IMR-90 (cell line): Measurements from ENCODE around the gene CARMIL1. TPM values are rescaled to one million over a fixed set of nuclear protein-coding genes. Genes with fewer than 3 reads are reported as not detected.

Experiments used
- ATAC-seq: fragments of 200-7000 bp; cut with Tn5 transposase; 2 replicates; pipeline ENCODE4 v1.9.1; 2020; ENCODE audit warnings: low read depth, mild to moderate bottlenecking, moderate library complexity
- BruUV-seq: library from RNA; stranded (reverse); fragments of 400-500 nt; replicated peaks from 2 replicates; lab custom pipeline; 2021; lab: Mats Ljungman, UMichigan
- CTCF ChIA-PET: fragments of 300-600 bp; formaldehyde crosslinking; extraction: SDS; loops from one replicate; lab custom pipeline; 2021; ENCODE audit warnings: antibody characterized with exemption; lab: Yijun Ruan, JAX
- POLR2A ChIA-PET: fragments of 300-600 bp; sonication (Branson Sonifier 250); formaldehyde crosslinking; loops from one replicate; lab custom pipeline; 2022; ENCODE audit warnings: antibody characterized with exemption; ENCODE audit not compliant: unreplicated experiment; lab: Charles Lee
- DNase-seq: peaks from one replicate; pipeline ENCODE4 v3.0.0; 2013
- H2AFZ ChIP-seq: replicated peaks from 2 replicates; pipeline ENCODE3; 2013; ENCODE audit warnings: low read length, mild to moderate bottlenecking; ENCODE audit not compliant: poor library complexity
- H2AK5ac ChIP-seq: 2 replicates; pipeline ENCODE4 v1.6.1; 2013; ENCODE audit warnings: low read depth, low read length, inconsistent platforms
- H2AK9ac ChIP-seq: replicated peaks from 2 replicates; pipeline ENCODE3; 2013; ENCODE audit warnings: mild to moderate bottlenecking, low read depth, low read length, moderate library complexity; ENCODE audit not compliant: poor library complexity
- H2BK120ac ChIP-seq: 2 replicates; pipeline ENCODE4 v1.6.1; 2013; ENCODE audit warnings: low read depth, low read length, inconsistent platforms
- H2BK15ac ChIP-seq: 3 replicates; pipeline ENCODE4 v1.6.1; 2013; ENCODE audit warnings: low read depth, low read length, inconsistent platforms
- H2BK20ac ChIP-seq: 2 replicates; pipeline ENCODE4 v1.6.1; 2013; ENCODE audit warnings: low read depth, mild to moderate bottlenecking, inconsistent platforms, low read length, moderate library complexity
- H2BK5ac ChIP-seq: 2 replicates; pipeline ENCODE4 v1.6.1; 2013; ENCODE audit warnings: mild to moderate bottlenecking, low read depth, low read length, inconsistent platforms; ENCODE audit not compliant: poor library complexity, severe bottlenecking
- H3K14ac ChIP-seq: replicated peaks from 2 replicates; pipeline ENCODE4 v1.6.1; 2013; ENCODE audit warnings: low read depth, low read length, inconsistent platforms
- H3K18ac ChIP-seq: 2 replicates; pipeline ENCODE4 v1.6.1; 2013; ENCODE audit warnings: low read depth, low read length, control low read depth
- H3K23ac ChIP-seq: 2 replicates; pipeline ENCODE4 v1.6.1; 2013; ENCODE audit warnings: low read depth, low read length, inconsistent platforms
- H3K27ac ChIP-seq: 2 replicates; pipeline ENCODE4 v1.5.1; 2013; ENCODE audit warnings: mild to moderate bottlenecking, control low read depth, low read length; ENCODE audit not compliant: insufficient read depth
- H3K27me3 ChIP-seq: 2 replicates; pipeline ENCODE4 v1.6.1; 2013; ENCODE audit warnings: low read length; ENCODE audit not compliant: control insufficient read depth, insufficient read depth
- H3K36me3 ChIP-seq: 2 replicates; pipeline ENCODE4 v1.6.1; 2013; ENCODE audit warnings: low read length, mixed read lengths; ENCODE audit not compliant: control insufficient read depth, insufficient read depth
- H3K4ac ChIP-seq: 2 replicates; pipeline ENCODE4 v1.6.1; 2013; ENCODE audit warnings: low read depth, low read length, inconsistent platforms
- H3K4me1 ChIP-seq: 2 replicates; pipeline ENCODE4 v1.6.1; 2013; ENCODE audit warnings: low read length, mixed read lengths; ENCODE audit not compliant: control insufficient read depth, insufficient read depth
- H3K4me2 ChIP-seq: 2 replicates; pipeline ENCODE4 v1.6.1; 2013; ENCODE audit warnings: low read depth, mild to moderate bottlenecking, control low read depth, low read length, moderate library complexity
- H3K4me3 ChIP-seq: 2 replicates; pipeline ENCODE4 v1.5.1; 2013; ENCODE audit warnings: low read depth, mild to moderate bottlenecking, control low read depth, low read length, moderate library complexity; ENCODE audit not compliant: insufficient read depth
- H3K56ac ChIP-seq: 2 replicates; pipeline ENCODE4 v1.6.1; 2013; ENCODE audit warnings: low read length, inconsistent platforms; ENCODE audit not compliant: insufficient read depth; ENCODE audit errors: extremely low read depth
- H3K79me1 ChIP-seq, 2 experiments: 2 replicates each; pipeline ENCODE4 v1.6.1; 2013; ENCODE audit warnings: low read length in 2 of 2, inconsistent platforms in 1 of 2, low read depth in 1 of 2
- H3K9ac ChIP-seq: 2 replicates; pipeline ENCODE4 v1.6.1; 2013; ENCODE audit warnings: low read depth, low read length, control low read depth
- H3K9me1 ChIP-seq: 2 replicates; pipeline ENCODE4 v1.6.1; 2013; ENCODE audit warnings: low read length, inconsistent platforms; ENCODE audit not compliant: insufficient read depth
- H3K9me3 ChIP-seq: 2 replicates; pipeline ENCODE4 v1.6.1; 2013; ENCODE audit warnings: low read length; ENCODE audit not compliant: control insufficient read depth, insufficient read depth
- H4K20me1 ChIP-seq: 2 replicates; pipeline ENCODE4 v1.6.1; 2013; ENCODE audit warnings: low read length, inconsistent platforms; ENCODE audit not compliant: insufficient read depth
- H4K5ac ChIP-seq: 2 replicates; pipeline ENCODE4 v1.6.1; 2013; ENCODE audit warnings: mild to moderate bottlenecking, low read depth, low read length, control low read depth
- H4K8ac ChIP-seq, 2 experiments: 2 replicates each; pipeline ENCODE4 v1.6.1; 2013; ENCODE audit warnings: low read depth in 2 of 2, low read length in 2 of 2, control low read depth in 1 of 2, inconsistent platforms in 1 of 2
- H4K91ac ChIP-seq: 2 replicates; pipeline ENCODE4 v1.6.1; 2013; ENCODE audit warnings: low read depth, low read length, inconsistent platforms; ENCODE audit not compliant: insufficient read depth
- BHLHE40 ChIP-seq: fragments of 150-350 bp; IDR thresholded peaks from 2 replicates; pipeline ENCODE4 v1.6.1; 2016; ENCODE audit warnings: mild to moderate bottlenecking, low read depth, low read length
- CEBPB ChIP-seq: IDR thresholded peaks from 2 replicates; pipeline ENCODE4 v1.6.1; 2012; ENCODE audit warnings: low read depth, low read length, improper control_type of control experiment
- CHD1 ChIP-seq: IDR thresholded peaks from 2 replicates; pipeline ENCODE4 v1.6.1; 2012; ENCODE audit warnings: low read depth, low read length, improper control_type of control experiment
- CTCF ChIP-seq: conservative IDR thresholded peaks from 2 replicates; pipeline ENCODE4 v1.5.1; 2012; ENCODE audit warnings: mild to moderate bottlenecking, low read depth, low read length, improper control_type of control experiment
- ELK1 ChIP-seq: fragments of 150-350 bp; IDR thresholded peaks from 2 replicates; pipeline ENCODE4 v1.6.1; 2016; ENCODE audit warnings: low read depth, mild to moderate bottlenecking, low read length, moderate library complexity, borderline replicate concordance
- FOS ChIP-seq: fragments of 150-350 bp; IDR thresholded peaks from 2 replicates; pipeline ENCODE4 v1.6.1; 2016; ENCODE audit warnings: low read depth, low read length
- MAFK ChIP-seq: IDR thresholded peaks from 2 replicates; pipeline ENCODE4 v1.6.1; 2012; ENCODE audit warnings: low read depth, low read length, improper control_type of control experiment
- MAZ ChIP-seq: IDR thresholded peaks from 2 replicates; pipeline ENCODE4 v1.6.1; 2012; ENCODE audit warnings: low read depth, mild to moderate bottlenecking, low read length, improper control_type of control experiment, moderate library complexity, borderline replicate concordance
- MXI1 ChIP-seq: IDR thresholded peaks from 2 replicates; pipeline ENCODE4 v1.6.1; 2012; ENCODE audit warnings: low read depth, mild to moderate bottlenecking, low read length, moderate library complexity, borderline replicate concordance
- NFE2L2 ChIP-seq: fragments of 150-350 bp; IDR thresholded peaks from 2 replicates; pipeline ENCODE4 v1.6.1; 2016; ENCODE audit warnings: low read depth, mild to moderate bottlenecking, low read length
- POLR2A ChIP-seq: IDR thresholded peaks from 2 replicates; pipeline ENCODE4 v1.6.1; 2012; ENCODE audit warnings: mild to moderate bottlenecking, low read depth, low read length
- RAD21 ChIP-seq: IDR thresholded peaks from 2 replicates; pipeline ENCODE4 v1.6.1; 2012; ENCODE audit warnings: low read length, improper control_type of control experiment
- RCOR1 ChIP-seq: IDR thresholded peaks from 2 replicates; pipeline ENCODE4 v1.6.1; 2012; ENCODE audit warnings: mild to moderate bottlenecking, low read length, improper control_type of control experiment; ENCODE audit not compliant: insufficient replicate concordance
- RFX5 ChIP-seq: IDR thresholded peaks from 2 replicates; pipeline ENCODE4 v1.8.0; 2012; ENCODE audit warnings: low read depth, mild to moderate bottlenecking, low read length, moderate library complexity
- SMC3 ChIP-seq: fragments of 150-350 bp; IDR thresholded peaks from 2 replicates; pipeline ENCODE4 v1.6.1; 2016; ENCODE audit warnings: low read depth, mild to moderate bottlenecking, antibody characterized with exemption, low read length, moderate library complexity
- USF2 ChIP-seq: fragments of 150-350 bp; IDR thresholded peaks from 2 replicates; pipeline ENCODE4 v1.6.1; 2017; ENCODE audit warnings: mild to moderate bottlenecking, antibody characterized with exemption, low read length, low read depth
- dilution Hi-C: fragments of 300-500 bp; cut with HindIII; formaldehyde crosslinking; loops from one replicate; pipeline ENCODE4 v1.14.3; 2018; ENCODE audit warnings: low sequenced_read_pairs; ENCODE audit not compliant: unreplicated experiment
- in situ Hi-C: fragments of 300-500 bp; cut with MboI; formaldehyde crosslinking; loops from 3 replicates; pipeline ENCODE4 v1.14.3; 2019; ENCODE audit warnings: low sequenced_read_pairs, inconsistent platforms, mixed read lengths
- intact Hi-C: fragments of 100-400 bp; cut with micrococcal nuclease; formaldehyde crosslinking; loops from 2 replicates; pipeline ENCODE4 v1.10.0; 2022
- polyA plus RNA-seq, 3 experiments: library from polyadenylated mRNA; depleted of rRNA; stranded (reverse); fragments of >200 nt; gene quantifications; 2 replicates each; pipeline ENCODE4 v1.2.3, GENCODE V29; 2012; ENCODE audit warnings: low replicate concordance in 1 of 3
- total RNA-seq: library from RNA; depleted of rRNA; stranded (reverse); fragments of >200 nt; gene quantifications from 2 replicates; pipeline ENCODE4 v1.2.3, GENCODE V29; 2012

CARMIL1 gene
- total and polyA plus RNA-seq, 2 of the 4 experiments (the other 2 are of a cell fraction) = 1.3 to 2.9 TPM

GRCh38 chr6:25578538-25578937, 299.4 kb downstream of the CARMIL1 start:
- Histone ChIP-seq H2AK5ac (no peak overlapping the region), H3K23ac (no peak overlapping the region), H3K4me1 (no peaks in the 10 kb centered on the region), H3K9me3 (no peaks in the 10 kb centered on the region), H3K14ac (no peak overlapping the region), H2BK15ac (no peak overlapping the region), H3K9me1 (no peaks in the 10 kb centered on the region; the same call in 1 of the 2 replicates), H2AFZ (no peak overlapping the region), H3K4me3 (no peak overlapping the region), H3K9ac (no peak overlapping the region), H3K36me3 (no peaks in the 10 kb centered on the region), H3K56ac (no peak overlapping the region), H4K5ac (no peak overlapping the region), H2BK20ac (no peak overlapping the region), H2AK9ac (no peak overlapping the region), H2BK5ac (no peak overlapping the region), H3K27me3 (no peaks in the 10 kb centered on the region), H4K8ac (no peak overlapping the region), H3K27ac (no peak overlapping the region), H3K79me1 (no peaks in the 10 kb centered on the region), H3K4ac (no peak overlapping the region), H4K91ac (no peak overlapping the region), H3K18ac (no peak overlapping the region), H4K20me1 (no peaks in the 10 kb centered on the region), H2BK120ac (no peak overlapping the region), H3K4me2 (no peak overlapping the region)
- intact Hi-C loops = no loop called here
- in situ Hi-C loops = no loop called here
- dilution Hi-C loops = no loop called here
- no peak for ATAC-seq
- no TSS peak for BruUV-seq
- TF ChIP-seq CHD1 (no peak), ELK1 (no peak), MAFK (no peak), CTCF (no peak), POLR2A (no peak), MAZ (no peak), FOS (no peak), BHLHE40 (no peak), USF2 (no peak), RAD21 (no peak), RFX5 (no peak), MXI1 (no peak), NFE2L2 (no peak), CEBPB (no peak), SMC3 (no peak), RCOR1 (no peak)
- ChIA-PET CTCF (interaction anchor here (0.7 kb wide), 1 partner anchor 91 kb away, joined by 3 read pairs; no protein-coding TSS in a partner anchor), POLR2A (no interaction called here)
- DNase-seq = no peak
